ENCODE measurements around the gene MPST.

- no peak for TF ChIP-seq POLR2AphosphoS5 (IDR thresholded peaks at IDR 0.05; ENCODE audit: low read depth, low read length)
- TF ChIP-seq, protein P1, sequence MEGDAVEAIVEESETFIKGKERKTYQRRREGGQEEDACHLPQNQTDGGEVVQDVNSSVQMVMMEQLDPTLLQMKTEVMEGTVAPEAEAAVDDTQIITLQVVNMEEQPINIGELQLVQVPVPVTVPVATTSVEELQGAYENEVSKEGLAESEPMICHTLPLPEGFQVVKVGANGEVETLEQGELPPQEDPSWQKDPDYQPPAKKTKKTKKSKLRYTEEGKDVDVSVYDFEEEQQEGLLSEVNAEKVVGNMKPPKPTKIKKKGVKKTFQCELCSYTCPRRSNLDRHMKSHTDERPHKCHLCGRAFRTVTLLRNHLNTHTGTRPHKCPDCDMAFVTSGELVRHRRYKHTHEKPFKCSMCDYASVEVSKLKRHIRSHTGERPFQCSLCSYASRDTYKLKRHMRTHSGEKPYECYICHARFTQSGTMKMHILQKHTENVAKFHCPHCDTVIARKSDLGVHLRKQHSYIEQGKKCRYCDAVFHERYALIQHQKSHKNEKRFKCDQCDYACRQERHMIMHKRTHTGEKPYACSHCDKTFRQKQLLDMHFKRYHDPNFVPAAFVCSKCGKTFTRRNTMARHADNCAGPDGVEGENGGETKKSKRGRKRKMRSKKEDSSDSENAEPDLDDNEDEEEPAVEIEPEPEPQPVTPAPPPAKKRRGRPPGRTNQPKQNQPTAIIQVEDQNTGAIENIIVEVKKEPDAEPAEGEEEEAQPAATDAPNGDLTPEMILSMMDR (IDR thresholded peaks at IDR 0.05): peak; percentile 80
These were observed 24.4 kb downstream of the MPST start for GRCh38 chr22:37043828-37044538.

All from Panc1 (cell line).